Neural cell (in vitro differentiated cells): Measurements from ENCODE around the gene ALDH1A3.

ENCODE experiments used
- EP300 ChIP-seq: fragments of 450-650 bp; conservative IDR thresholded peaks from 2 replicates; pipeline ENCODE4 v1.6.1; 2014; ENCODE audit warnings: antibody characterized with exemption, mild to moderate bottlenecking, moderate library complexity; ENCODE audit not compliant: poor library complexity, severe bottlenecking
- EZH2 ChIP-seq: fragments of 200-600, 300-800 bp; shearing (Covaris generic), sonication (generic); IDR thresholded peaks from 2 replicates; pipeline ENCODE4 v1.6.1; 2014; ENCODE audit warnings: antibody characterized with exemption, low read length, borderline replicate concordance, mild to moderate bottlenecking; ENCODE audit not compliant: insufficient read depth, poor library complexity, severe bottlenecking
- RAD21 ChIP-seq: fragments of 450-650 bp; conservative IDR thresholded peaks from 2 replicates; pipeline ENCODE4 v1.6.1; 2014; ENCODE audit warnings: antibody characterized with exemption, mild to moderate bottlenecking, moderate library complexity
- SMC3 ChIP-seq: fragments of 450-650 bp; conservative IDR thresholded peaks from 2 replicates; pipeline ENCODE4 v1.6.1; 2014; ENCODE audit warnings: antibody characterized with exemption, mild to moderate bottlenecking, moderate library complexity; ENCODE audit not compliant: poor library complexity
- TAF1 ChIP-seq: IDR thresholded peaks from 2 replicates; pipeline ENCODE4 v1.6.1; 2012; ENCODE audit warnings: low read depth
- TF ChIP-seq, protein P1 (sequence below): fragments of 450-650 bp; IDR thresholded peaks from 2 replicates; pipeline ENCODE4 v1.5.1; 2014; ENCODE audit warnings: antibody characterized with exemption, mild to moderate bottlenecking, moderate library complexity; ENCODE audit not compliant: poor library complexity, severe bottlenecking

DNA sequence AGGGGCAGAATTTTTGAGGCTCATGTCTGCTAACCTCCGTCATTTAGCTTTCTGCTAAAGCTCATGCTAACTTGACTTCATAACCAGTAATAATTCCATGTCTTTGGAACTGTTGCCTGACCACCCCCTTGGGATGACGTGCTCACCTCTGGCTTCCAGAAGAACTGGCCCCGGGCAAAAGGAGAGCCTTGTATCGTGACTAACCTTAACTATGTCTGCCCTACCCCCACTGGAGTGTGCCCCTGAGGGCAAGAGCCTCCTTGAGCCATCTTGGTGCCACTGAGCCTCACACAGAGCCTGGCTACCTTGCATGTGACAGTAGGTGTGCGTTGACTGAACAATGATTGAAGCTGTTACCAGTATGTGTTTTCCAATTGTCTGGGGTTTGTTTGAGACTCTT, 44.3 kb downstream of the ALDH1A3 start:
- TF ChIP-seq TAF1 (no peak), EP300 (no peak), EZH2 (no peak), SMC3 (no peak), RAD21 (no peak)
- TF ChIP-seq, protein P1, sequence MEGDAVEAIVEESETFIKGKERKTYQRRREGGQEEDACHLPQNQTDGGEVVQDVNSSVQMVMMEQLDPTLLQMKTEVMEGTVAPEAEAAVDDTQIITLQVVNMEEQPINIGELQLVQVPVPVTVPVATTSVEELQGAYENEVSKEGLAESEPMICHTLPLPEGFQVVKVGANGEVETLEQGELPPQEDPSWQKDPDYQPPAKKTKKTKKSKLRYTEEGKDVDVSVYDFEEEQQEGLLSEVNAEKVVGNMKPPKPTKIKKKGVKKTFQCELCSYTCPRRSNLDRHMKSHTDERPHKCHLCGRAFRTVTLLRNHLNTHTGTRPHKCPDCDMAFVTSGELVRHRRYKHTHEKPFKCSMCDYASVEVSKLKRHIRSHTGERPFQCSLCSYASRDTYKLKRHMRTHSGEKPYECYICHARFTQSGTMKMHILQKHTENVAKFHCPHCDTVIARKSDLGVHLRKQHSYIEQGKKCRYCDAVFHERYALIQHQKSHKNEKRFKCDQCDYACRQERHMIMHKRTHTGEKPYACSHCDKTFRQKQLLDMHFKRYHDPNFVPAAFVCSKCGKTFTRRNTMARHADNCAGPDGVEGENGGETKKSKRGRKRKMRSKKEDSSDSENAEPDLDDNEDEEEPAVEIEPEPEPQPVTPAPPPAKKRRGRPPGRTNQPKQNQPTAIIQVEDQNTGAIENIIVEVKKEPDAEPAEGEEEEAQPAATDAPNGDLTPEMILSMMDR, result no peak
